HEK293T (cell line): ENCODE results near the gene FAHD2A.
"Not testable (repeated sequence)": the region's sequence is repeated elsewhere in the genome, so short reads cannot be mapped to it uniquely, and the experiment has no call there.

Experiments
- FOXM1 ChIP-seq: fragments of 450-650 bp; IDR thresholded peaks from 2 replicates; pipeline ENCODE4 v1.6.1; 2017; ENCODE audit warnings: mild to moderate bottlenecking, borderline replicate concordance
- SP1 ChIP-seq: fragments of 450-650 bp; IDR thresholded peaks from 2 replicates; pipeline ENCODE4 v1.6.1; 2017
- SUZ12 ChIP-seq: fragments of 450-650 bp; IDR thresholded peaks from 2 replicates; pipeline ENCODE4 v1.6.1; 2016; ENCODE audit warnings: mild to moderate bottlenecking
- ZNF384 ChIP-seq: fragments of 450-650 bp; IDR thresholded peaks from 2 replicates; pipeline ENCODE4 v1.6.1; 2016

DNA sequence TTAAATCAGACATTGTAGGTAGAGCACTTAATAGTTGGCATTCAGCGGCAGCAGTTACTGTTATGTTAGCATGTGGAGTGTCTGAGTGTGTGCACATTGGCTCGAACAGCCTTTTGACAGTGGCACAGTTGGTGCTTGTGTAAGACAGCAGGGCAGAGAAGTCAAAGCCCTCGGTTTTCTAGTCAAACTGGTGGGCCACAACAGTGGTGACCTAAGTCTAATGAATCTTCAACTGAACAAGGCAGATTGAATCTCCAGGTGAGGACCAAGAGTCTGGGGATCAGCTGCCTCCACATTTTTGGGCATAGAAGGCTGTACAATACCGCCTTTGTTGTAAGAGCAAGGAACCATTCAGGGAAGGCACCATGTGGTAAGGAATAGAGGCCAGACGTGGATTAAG lies 1.3 kb downstream of the FAHD2A start:
- TF ChIP-seq SUZ12, SP1, FOXM1, ZNF384: not testable (repeated sequence)
